Measurements from ENCODE around the gene DHX32.

Gene DHX32

GRCh38 chr10:125802739-125803138, 78.4 kb downstream of the DHX32 start:
- DNase-seq (ENCODE audit: low read depth in 2 of 2) = no peak

GRCh38 chr10:125802131-125802530, 79.0 kb downstream of the DHX32 start:
- DNase-seq (ENCODE audit: low read depth in 2 of 2) = no peak

GRCh38 chr10:125801574-125801973, 79.5 kb downstream of the DHX32 start:
- no peak for DNase-seq (ENCODE audit: low read depth in 2 of 2)

- no peak for DNase-seq (ENCODE audit: low read depth in 2 of 2)
Observed at GRCh38 chr10:125799451-125800182, 81.5 kb downstream of the DHX32 start.

- DNase-seq (ENCODE audit: low read depth in 2 of 2) = no peak
Observed at GRCh38 chr10:125797994-125798662, 83.0 kb downstream of the DHX32 start.

GRCh38 chr10:125797424-125797823, 83.7 kb downstream of the DHX32 start:
- no peak for DNase-seq (ENCODE audit: low read depth in 2 of 2)

GRCh38 chr10:125795637-125796190, 85.4 kb downstream of the DHX32 start:
- no peak for DNase-seq (ENCODE audit: low read depth in 2 of 2)

- DNase-seq (ENCODE audit: low read depth in 2 of 2) = no peak
Observed at GRCh38 chr10:125795128-125795527, 86.0 kb downstream of the DHX32 start.

- no peak for DNase-seq (ENCODE audit: low read depth in 2 of 2)
Observed at GRCh38 chr10:125792342-125793300, 88.5 kb downstream of the DHX32 start.

- no peak for DNase-seq (ENCODE audit: low read depth in 2 of 2)
Observed at GRCh38 chr10:125788156-125789034, 92.7 kb downstream of the DHX32 start.
